ENCODE data around the gene R3HDM1.

R3HDM1 gene

GRCh38 chr2:135755573-135755972 is 224.3 kb downstream of the R3HDM1 start:
- Histone ChIP-seq H3K36me3 (ENCODE audit: control insufficient read depth in 1 of 2, insufficient read depth in 2 of 2, low read length in 2 of 2) (peaks cover 37 to 58% of the 10 kb centered on the region in 2 donors), H3K9me3 (ENCODE audit: control insufficient read depth in 1 of 2, low read length in 2 of 2) (peaks cover 7 to 13% of the 10 kb centered on the region in 2 donors)

DNA sequence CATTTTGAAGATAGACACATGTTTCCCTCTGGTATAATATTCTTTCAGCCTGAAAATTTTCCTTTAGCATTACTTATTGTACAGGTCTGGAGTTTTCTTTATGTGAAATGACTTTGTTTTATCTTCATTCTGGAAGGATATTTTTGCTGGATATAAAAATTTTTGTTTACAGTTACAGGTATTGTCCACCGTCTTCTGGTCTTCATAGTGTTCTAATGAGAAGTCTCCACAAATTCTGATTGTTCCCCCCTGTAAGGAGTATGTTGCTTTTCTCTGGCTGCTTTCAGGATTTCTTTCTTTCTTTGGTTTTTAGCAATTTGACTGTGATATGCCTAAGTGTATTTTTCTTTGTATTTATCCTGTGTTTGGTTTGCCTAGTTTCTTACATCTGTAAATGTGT is 225.4 kb downstream of the R3HDM1 start:
- Histone ChIP-seq H3K4me3 (ENCODE audit: low read depth in 1 of 2, low read length in 2 of 2) (no peak overlapping the region), H3K9me3 (ENCODE audit: control insufficient read depth in 1 of 2, low read length in 2 of 2) (peaks cover 7 to 13% of the 10 kb centered on the region in 2 donors), H3K4me1 (ENCODE audit: control insufficient read depth in 1 of 2, insufficient read depth in 2 of 2, low read length in 2 of 2) (no peaks in the 10 kb centered on the region), H3K36me3 (ENCODE audit: control insufficient read depth in 1 of 2, insufficient read depth in 2 of 2, low read length in 2 of 2) (peaks cover 45 to 65% of the 10 kb centered on the region in 2 donors), H3K27me3 (ENCODE audit: low read depth, low read length) (no peaks in the 10 kb centered on the region), H3K27ac (ENCODE audit: low read length) (no peak overlapping the region)

More at GRCh38 chr2:135755573-135755972, 224.3 kb downstream of the R3HDM1 start:
- H3K4me3 ChIP-seq (ENCODE audit: low read depth in 1 of 2, low read length in 2 of 2), result no peak overlapping the region
- no peaks in the 10 kb centered on the region for H3K27me3 ChIP-seq (ENCODE audit: low read depth, low read length)
- H3K4me1 ChIP-seq (ENCODE audit: control insufficient read depth in 1 of 2, insufficient read depth in 2 of 2, low read length in 2 of 2), result no peaks in the 10 kb centered on the region
- H3K27ac ChIP-seq (ENCODE audit: low read length), result no peak overlapping the region

GRCh38 chr2:135762022-135762421 is 230.7 kb downstream of the R3HDM1 start:
- H3K27me3 ChIP-seq (ENCODE audit: low read depth, low read length), result no peaks in the 10 kb centered on the region
- no peaks in the 10 kb centered on the region for H3K4me1 ChIP-seq (ENCODE audit: control insufficient read depth in 1 of 2, insufficient read depth in 2 of 2, low read length in 2 of 2)
- H3K4me3 ChIP-seq (ENCODE audit: low read depth in 1 of 2, low read length in 2 of 2), result no peak overlapping the region
- H3K36me3 ChIP-seq (ENCODE audit: control insufficient read depth in 1 of 2, insufficient read depth in 2 of 2, low read length in 2 of 2), result peaks cover 42 to 72% of the 10 kb centered on the region in 2 donors
- no peak overlapping the region for H3K27ac ChIP-seq (ENCODE audit: low read length)
- peaks cover 0 to 3% of the 10 kb centered on the region in 2 donors for H3K9me3 ChIP-seq (ENCODE audit: control insufficient read depth in 1 of 2, low read length in 2 of 2)

DNA sequence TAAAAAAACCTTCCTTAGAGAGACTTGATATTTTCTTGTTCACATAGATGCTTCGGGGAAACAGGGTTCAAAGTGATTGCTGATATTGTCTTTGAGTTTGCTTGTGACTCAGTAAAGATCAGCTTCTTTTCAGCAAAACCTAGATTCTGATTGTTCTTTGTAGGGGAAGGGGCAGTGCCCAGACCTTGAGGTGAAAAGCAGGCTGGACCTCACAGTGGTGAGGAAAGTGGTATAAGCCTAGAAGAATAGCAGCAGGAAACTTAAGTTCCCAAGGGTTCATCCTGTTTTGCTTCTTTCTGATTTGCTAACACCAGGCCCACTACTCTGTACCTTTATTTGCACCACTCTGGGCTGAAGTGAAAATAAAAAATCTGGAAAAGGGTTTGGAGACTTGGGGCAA is 231.2 kb downstream of the R3HDM1 start:
- no peaks in the 10 kb centered on the region for H3K4me1 ChIP-seq (ENCODE audit: control insufficient read depth in 1 of 2, insufficient read depth in 2 of 2, low read length in 2 of 2)
- H3K36me3 ChIP-seq (ENCODE audit: control insufficient read depth in 1 of 2, insufficient read depth in 2 of 2, low read length in 2 of 2), result peaks cover 41 to 72% of the 10 kb centered on the region in 2 donors
- H3K27ac ChIP-seq (ENCODE audit: low read length), result no peak overlapping the region
- H3K27me3 ChIP-seq (ENCODE audit: low read depth, low read length), result no peaks in the 10 kb centered on the region
- H3K4me3 ChIP-seq (ENCODE audit: low read depth in 1 of 2, low read length in 2 of 2), result no peak overlapping the region
- peaks cover 0 to under 1% of the 10 kb centered on the region in 2 donors for H3K9me3 ChIP-seq (ENCODE audit: control insufficient read depth in 1 of 2, low read length in 2 of 2)

- Histone ChIP-seq H3K9me3 (ENCODE audit: control insufficient read depth in 1 of 2, low read length in 2 of 2) (peaks cover 0 to 2% of the 10 kb centered on the region in 2 donors), H3K36me3 (ENCODE audit: control insufficient read depth in 1 of 2, insufficient read depth in 2 of 2, low read length in 2 of 2) (peaks cover 45 to 84% of the 10 kb centered on the region in 2 donors), H3K27me3 (ENCODE audit: low read depth, low read length) (no peaks in the 10 kb centered on the region), H3K4me3 (ENCODE audit: low read depth in 1 of 2, low read length in 2 of 2) (no peak overlapping the region), H3K4me1 (ENCODE audit: control insufficient read depth in 1 of 2, insufficient read depth in 2 of 2, low read length in 2 of 2) (no peaks in the 10 kb centered on the region), H3K27ac (ENCODE audit: low read length) (no peak overlapping the region)
Measured at GRCh38 chr2:135768863-135769262, 237.6 kb downstream of the R3HDM1 start.

GRCh38 chr2:135773319-135773718 is 242.0 kb downstream of the R3HDM1 start:
- no peaks in the 10 kb centered on the region for H3K4me1 ChIP-seq (ENCODE audit: control insufficient read depth in 1 of 2, insufficient read depth in 2 of 2, low read length in 2 of 2)
- H3K27me3 ChIP-seq (ENCODE audit: low read depth, low read length), result no peaks in the 10 kb centered on the region
- no peak overlapping the region for H3K4me3 ChIP-seq (ENCODE audit: low read depth in 1 of 2, low read length in 2 of 2)
- peaks cover 0 to 2% of the 10 kb centered on the region in 2 donors for H3K9me3 ChIP-seq (ENCODE audit: control insufficient read depth in 1 of 2, low read length in 2 of 2)
- H3K27ac ChIP-seq (ENCODE audit: low read length), result no peak overlapping the region
- peaks cover 59 to 92% of the 10 kb centered on the region in 2 donors for H3K36me3 ChIP-seq (ENCODE audit: control insufficient read depth in 1 of 2, insufficient read depth in 2 of 2, low read length in 2 of 2)

DNA sequence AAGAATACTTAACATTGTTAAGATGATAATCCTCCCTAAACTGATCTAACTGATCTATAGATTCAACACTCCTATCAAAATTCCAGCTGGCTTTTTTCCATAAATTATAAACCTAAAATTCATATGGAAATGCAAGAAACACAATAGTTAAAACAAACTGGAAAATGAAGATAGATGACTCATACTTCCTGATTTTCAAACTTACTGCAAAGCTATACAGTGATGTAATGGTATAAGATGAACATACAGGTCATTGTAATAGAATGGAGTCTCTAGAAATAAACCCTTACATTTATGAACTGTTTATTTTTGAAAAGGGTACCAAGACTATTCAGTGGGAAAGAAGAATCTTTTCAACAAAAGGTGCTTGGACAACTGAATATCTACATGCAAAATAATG is 242.6 kb downstream of the R3HDM1 start:
- Histone ChIP-seq H3K9me3 (ENCODE audit: control insufficient read depth in 1 of 2, low read length in 2 of 2) (peaks cover 0 to 2% of the 10 kb centered on the region in 2 donors), H3K27ac (ENCODE audit: low read length) (no peak overlapping the region), H3K4me3 (ENCODE audit: low read depth in 1 of 2, low read length in 2 of 2) (no peak overlapping the region), H3K27me3 (ENCODE audit: low read depth, low read length) (no peaks in the 10 kb centered on the region), H3K4me1 (ENCODE audit: control insufficient read depth in 1 of 2, insufficient read depth in 2 of 2, low read length in 2 of 2) (no peaks in the 10 kb centered on the region), H3K36me3 (ENCODE audit: control insufficient read depth in 1 of 2, insufficient read depth in 2 of 2, low read length in 2 of 2) (peaks cover 64 to 94% of the 10 kb centered on the region in 2 donors)
